GM06990 (cell line): ENCODE data around the gene TBC1D8.

Experiments used
- DNase-seq: peaks from one replicate; pipeline ENCODE4 v3.0.0-alpha.2; 2011; ENCODE audit not compliant: insufficient read length; ENCODE audit errors: extremely low read depth
- H3K27me3 ChIP-seq: replicated peaks from 2 replicates; pipeline ENCODE4 v1.6.0; 2011; ENCODE audit warnings: low read length; ENCODE audit not compliant: control insufficient read depth, insufficient read depth
- H3K36me3 ChIP-seq: 2 replicates; pipeline ENCODE4 v1.5.1; 2011; ENCODE audit warnings: low read length; ENCODE audit not compliant: control insufficient read depth, insufficient read depth
- H3K4me3 ChIP-seq: replicated peaks from 2 replicates; pipeline ENCODE4 v1.5.1; 2011; ENCODE audit warnings: low read depth, mild to moderate bottlenecking, control low read depth, low read length
- TF ChIP-seq, protein P1 (sequence below): IDR thresholded peaks from 2 replicates; pipeline ENCODE4 v1.5.1; 2011; ENCODE audit warnings: low read length, control low read depth, mild to moderate bottlenecking, inconsistent platforms; ENCODE audit not compliant: insufficient read depth, poor library complexity, severe bottlenecking

The TBC1D8 gene

DNA sequence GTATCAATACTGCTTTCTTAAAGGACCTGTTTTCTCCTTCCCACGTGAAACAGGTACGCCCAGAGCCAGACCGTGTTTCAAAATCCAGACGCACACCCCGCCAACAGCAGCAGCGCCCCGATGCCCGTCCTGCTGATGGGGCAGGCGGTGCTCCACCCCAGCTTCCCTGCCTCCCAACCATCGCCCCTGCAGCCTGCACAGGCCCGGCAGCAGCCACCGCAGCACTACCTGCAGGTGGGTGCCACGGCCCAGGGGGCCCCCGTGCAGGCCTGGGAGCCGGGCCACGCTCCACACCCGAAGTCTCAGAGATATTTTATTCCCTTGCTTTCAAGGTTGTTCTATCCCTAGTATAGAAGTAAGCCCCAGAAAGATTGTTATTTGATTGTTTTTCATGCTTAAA, 157.9 kb downstream of the TBC1D8 start:
- TF ChIP-seq, protein P1, sequence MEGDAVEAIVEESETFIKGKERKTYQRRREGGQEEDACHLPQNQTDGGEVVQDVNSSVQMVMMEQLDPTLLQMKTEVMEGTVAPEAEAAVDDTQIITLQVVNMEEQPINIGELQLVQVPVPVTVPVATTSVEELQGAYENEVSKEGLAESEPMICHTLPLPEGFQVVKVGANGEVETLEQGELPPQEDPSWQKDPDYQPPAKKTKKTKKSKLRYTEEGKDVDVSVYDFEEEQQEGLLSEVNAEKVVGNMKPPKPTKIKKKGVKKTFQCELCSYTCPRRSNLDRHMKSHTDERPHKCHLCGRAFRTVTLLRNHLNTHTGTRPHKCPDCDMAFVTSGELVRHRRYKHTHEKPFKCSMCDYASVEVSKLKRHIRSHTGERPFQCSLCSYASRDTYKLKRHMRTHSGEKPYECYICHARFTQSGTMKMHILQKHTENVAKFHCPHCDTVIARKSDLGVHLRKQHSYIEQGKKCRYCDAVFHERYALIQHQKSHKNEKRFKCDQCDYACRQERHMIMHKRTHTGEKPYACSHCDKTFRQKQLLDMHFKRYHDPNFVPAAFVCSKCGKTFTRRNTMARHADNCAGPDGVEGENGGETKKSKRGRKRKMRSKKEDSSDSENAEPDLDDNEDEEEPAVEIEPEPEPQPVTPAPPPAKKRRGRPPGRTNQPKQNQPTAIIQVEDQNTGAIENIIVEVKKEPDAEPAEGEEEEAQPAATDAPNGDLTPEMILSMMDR = no peak
- Histone ChIP-seq H3K27me3 (no peaks in the 10 kb centered on the region; the same call in none of the 2 replicates), H3K4me3 (no peak overlapping the region), H3K36me3 (no peaks in the 10 kb centered on the region)
- DNase-seq = no peak

DNA sequence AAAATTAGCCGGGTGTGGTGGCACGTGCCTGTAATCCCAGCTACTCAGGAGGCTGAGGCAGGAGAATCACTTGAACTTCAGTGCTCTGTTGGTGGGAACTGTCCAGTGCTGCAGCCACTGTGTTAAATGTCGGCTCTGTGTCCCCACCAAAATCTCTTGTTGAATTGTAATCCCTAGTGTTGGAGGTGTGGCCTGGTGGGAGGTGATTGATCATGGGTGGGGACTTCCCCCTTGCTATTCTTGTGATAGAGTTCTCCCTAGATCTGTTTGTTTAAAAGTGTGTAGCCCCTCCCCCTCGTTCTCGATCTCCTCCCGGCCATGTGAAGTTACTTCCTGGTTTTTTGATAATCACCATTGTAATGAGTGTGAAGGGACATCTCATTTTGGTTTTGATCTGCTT, 158.9 kb downstream of the TBC1D8 start:
- no peaks in the 10 kb centered on the region; the same call in 1 of the 2 replicates for H3K27me3 ChIP-seq
- DNase-seq = no peak
- no peak overlapping the region for H3K4me3 ChIP-seq
- H3K36me3 ChIP-seq = no peaks in the 10 kb centered on the region
- TF ChIP-seq, protein P1 = no peak

- H3K36me3 ChIP-seq = no peaks in the 10 kb centered on the region
- TF ChIP-seq, protein P1 = no peak
- H3K4me3 ChIP-seq = no peak overlapping the region
- no peak for DNase-seq
- no peaks in the 10 kb centered on the region; the same call in 1 of the 2 replicates for H3K27me3 ChIP-seq
Measured at GRCh38 chr2:100991404-100991773, 159.8 kb downstream of the TBC1D8 start.

DNA sequence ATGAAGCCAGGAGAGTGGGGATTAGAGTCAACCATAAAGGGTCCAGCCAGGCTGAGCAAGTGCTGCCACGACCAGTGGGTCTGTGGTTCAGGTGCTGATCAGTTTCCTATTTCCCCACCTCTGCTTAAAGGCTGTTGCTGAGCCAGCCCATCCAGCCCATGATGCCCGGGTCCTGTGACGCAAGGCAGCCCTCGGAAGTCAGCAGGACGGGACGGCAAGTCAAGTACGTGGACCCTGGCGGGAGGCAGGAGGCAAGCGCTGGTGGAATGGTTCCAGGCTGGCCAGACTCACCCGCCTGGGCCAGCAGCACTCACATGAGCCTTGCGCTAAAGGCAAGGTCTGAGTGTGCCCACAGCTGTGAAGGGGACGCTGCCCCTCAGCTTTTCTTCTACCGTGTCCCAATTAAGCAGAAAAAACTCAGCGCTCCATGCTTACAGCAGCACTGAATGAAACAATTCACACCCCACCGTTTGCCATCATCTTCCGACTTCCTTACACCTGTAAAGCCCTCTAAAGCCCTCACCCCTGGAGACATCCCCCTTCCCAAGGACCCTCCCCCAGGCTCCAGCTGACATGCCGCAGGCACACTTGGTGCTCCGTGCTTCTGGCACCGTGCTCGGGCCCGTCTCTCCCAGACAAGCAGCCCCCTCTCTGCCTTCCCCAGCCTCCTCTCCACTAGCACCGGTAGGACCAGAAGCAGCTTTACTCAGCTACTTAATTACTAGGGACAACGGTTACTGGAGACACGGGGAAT, 160.4 kb downstream of the TBC1D8 start:
- no peak for DNase-seq
- TF ChIP-seq, protein P1 = no peak
- Histone ChIP-seq H3K4me3 (no peak overlapping the region), H3K27me3 (no peaks in the 10 kb centered on the region; the same call in 1 of the 2 replicates), H3K36me3 (no peaks in the 10 kb centered on the region)

GRCh38 chr2:100990166-100990565, 161.0 kb downstream of the TBC1D8 start:
- H3K36me3 ChIP-seq = no peaks in the 10 kb centered on the region
- DNase-seq = no peak
- TF ChIP-seq, protein P1 = no peak
- H3K4me3 ChIP-seq = no peak overlapping the region
- H3K27me3 ChIP-seq = no peaks in the 10 kb centered on the region; the same call in 1 of the 2 replicates

DNA sequence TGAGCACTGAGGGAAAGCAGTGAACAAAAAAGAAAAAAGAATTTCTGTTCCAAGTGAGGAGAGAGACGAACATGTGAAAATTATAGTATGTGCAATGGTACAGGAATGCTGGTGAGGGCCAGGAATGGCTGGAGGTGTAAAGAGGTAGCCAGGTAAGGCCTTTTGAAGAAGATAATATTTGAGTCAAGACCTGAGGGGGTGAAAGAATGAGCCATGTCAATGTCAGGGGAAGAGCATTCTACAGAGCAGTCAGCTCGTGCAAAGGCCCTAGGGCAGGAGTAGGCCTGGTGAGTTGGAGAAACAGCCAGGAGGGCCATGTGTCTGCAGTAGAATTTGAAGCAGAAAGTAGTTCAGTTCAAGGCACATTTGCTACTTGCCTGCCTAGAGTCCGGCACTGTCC, 161.5 kb downstream of the TBC1D8 start:
- TF ChIP-seq, protein P1 = no peak
- DNase-seq = no peak
- no peaks in the 10 kb centered on the region for H3K36me3 ChIP-seq
- no peaks in the 10 kb centered on the region; the same call in 1 of the 2 replicates for H3K27me3 ChIP-seq
- H3K4me3 ChIP-seq = no peak overlapping the region
